GM18499 (cell line): ENCODE results near the gene ETS1.

Experiments
- ATAC-seq: cut with Tn5 transposase; IDR thresholded peaks from one replicate; pipeline ENCODE4 v1.9.1; 2021; ENCODE audit warnings: moderate number of reproducible peaks; ENCODE audit not compliant: insufficient read depth, unreplicated experiment

Gene ETS1

DNA sequence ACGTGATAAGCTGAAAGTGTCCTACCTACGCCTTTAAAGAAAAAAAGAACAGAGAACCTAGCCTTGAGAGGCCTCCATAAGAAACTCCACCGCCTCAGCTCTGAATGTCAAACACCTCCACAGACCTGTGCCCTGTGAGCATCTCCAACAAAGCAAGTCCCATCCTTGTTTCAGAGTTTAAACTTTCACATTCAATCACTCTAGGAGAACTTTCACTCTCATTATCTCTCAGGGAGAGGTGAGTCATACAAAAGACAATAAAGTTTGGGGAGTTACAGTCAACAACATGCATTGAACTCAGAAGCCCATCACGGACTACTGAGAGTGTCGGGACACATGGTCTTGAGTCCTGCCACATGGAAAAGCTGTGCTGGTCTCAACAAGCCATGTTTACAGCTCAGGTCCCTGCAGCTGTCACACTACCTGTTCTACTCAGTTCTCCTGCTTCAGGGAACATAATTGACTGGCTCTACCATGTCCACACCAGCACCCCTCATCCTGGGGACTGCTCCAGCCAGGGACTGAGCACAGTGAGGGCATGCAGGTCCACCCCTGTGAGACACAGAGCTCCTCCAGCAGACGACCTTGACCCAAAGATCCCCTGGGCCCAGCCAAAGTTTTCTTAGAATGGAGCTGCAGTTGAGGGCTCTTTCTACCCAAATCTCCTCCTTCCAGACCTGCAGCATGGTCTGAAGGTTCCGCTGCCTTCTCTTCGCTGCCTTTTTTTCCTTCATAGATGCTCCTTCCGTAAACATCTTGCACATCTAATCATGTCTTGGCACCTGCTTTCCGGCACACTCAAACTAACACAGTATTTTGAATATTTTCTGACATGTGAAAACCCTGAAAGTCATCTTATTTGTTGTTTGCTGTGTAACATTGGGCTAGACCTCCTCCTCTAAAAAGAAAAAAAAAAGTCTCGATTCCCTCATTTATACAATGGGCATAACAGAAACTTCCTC is 114.9 kb downstream of the ETS1 start:
- peak; percentile 47 for ATAC-seq

DNA sequence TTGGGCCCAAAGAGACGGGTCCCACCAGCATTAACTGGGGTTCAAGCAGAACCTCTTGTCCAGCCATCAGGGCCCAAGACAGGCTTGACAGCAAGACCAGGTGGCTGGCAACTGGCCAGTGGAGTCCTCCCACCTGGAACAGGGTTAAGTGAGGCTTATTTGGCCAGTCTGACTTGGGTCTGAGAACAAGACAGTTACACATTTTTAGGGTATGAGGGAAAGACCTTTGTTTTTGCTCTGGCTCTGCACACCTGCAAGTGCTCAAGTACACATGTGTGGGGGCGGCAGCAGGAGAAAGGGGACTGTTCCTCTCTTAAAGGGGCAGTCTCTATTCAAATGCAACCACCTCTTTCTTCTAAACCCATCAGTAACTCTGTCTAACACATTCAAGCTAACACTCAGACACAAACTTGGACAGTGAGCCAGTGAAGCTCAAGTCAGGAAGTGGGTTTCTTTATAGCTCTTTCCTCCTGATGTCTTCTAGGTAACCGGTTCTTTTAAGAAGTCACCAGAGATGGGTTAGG is 116.2 kb downstream of the ETS1 start:
- ATAC-seq, result peak; percentile 36

DNA sequence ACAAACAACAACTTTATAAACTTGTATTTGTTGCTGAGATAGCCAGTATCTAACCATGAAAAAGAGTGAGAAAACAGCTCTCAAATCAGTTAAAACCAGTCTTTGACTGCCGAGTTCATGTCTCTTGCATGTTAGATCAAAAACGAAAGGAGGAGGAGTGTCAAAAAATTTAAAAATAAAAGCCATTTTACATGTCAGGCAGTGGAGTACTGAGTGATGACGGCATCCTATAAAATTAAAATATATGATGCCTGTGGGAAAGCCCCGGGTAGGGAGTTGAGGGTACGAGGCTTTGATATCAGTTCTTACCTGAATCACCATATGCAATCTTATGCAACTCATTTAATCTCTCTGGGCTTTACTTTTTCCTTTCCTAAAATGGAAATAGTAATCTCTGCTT is 117.3 kb downstream of the ETS1 start:
- ATAC-seq, result no peak

DNA sequence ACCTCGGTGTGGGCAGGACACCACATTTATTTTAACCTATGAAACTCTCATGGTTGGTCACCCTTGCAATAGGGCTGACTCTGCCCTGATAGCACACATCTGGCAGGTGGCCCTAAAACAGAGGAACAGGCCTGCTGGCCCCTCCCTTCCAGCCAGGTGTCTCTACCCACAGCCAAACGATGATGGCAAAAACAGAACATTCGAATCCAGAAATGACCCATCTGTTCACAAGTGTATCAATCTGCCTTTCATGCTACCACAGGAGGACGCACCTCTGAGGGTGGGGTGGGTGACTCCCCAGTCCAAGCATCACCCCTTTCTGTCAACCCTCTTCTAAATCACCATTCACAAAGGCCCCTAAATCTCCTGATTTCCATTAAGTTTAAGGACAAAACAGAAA is 118.1 kb downstream of the ETS1 start:
- ATAC-seq, result peak; percentile 32

DNA sequence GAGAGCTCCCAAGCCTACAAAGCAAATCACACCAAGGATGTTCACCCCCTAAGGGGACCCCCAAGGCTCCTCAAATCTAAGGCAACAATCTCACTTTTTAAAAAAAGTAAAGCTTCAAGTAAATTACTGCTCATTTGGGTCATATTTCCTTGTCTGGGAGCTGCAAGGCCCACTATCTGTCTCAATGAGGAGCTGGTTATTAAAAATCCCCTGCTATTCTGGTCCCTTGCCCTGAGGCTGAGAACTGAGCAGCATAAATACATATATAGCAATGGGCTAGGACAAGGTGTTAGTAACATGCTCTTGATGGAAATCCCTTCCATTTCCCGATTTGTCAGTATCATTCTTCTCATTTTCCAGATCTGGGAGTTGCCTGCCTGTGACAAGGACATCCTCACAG is 119.2 kb downstream of the ETS1 start:
- ATAC-seq, result no peak

DNA sequence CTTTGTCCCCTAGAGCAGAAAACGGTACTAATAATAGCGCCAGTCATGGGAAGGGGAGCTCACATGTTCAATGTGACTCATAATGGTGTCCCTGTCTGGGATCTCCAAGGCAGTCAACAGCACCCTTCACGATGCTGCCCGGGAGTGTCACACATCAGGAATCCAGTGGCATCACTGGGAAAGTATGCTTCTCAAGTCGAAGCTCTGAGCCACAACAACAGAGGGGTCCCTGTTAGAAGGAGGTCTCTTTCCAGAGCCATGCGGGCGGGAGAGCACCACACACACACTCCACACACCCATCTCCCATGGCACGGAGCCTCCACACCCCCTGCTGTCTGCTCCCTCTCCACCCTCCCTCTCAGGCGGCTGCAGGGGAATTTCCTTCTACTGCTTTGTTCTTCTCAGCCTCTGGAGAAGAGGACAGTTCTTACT is 119.7 kb downstream of the ETS1 start:
- ATAC-seq, result no peak

DNA sequence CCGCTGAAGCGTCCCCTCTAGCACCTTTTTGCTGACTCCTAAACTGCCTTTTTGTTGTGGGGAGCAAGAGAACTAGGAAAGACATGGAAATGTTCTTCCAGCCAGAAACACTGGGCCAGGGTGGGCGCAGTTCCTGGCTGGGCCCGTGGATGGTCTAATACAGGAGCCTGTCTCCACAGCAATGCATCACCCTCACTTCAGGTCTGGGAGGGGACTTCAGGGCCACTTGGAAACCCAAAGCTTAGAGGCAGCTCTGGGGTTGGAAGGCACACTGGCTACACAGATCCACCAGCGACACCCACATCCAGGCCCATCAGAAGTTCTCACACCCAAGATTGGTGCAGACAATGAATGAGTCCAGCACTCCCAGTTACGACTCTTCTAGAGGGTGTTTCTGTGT is 120.3 kb downstream of the ETS1 start:
- no peak for ATAC-seq

DNA sequence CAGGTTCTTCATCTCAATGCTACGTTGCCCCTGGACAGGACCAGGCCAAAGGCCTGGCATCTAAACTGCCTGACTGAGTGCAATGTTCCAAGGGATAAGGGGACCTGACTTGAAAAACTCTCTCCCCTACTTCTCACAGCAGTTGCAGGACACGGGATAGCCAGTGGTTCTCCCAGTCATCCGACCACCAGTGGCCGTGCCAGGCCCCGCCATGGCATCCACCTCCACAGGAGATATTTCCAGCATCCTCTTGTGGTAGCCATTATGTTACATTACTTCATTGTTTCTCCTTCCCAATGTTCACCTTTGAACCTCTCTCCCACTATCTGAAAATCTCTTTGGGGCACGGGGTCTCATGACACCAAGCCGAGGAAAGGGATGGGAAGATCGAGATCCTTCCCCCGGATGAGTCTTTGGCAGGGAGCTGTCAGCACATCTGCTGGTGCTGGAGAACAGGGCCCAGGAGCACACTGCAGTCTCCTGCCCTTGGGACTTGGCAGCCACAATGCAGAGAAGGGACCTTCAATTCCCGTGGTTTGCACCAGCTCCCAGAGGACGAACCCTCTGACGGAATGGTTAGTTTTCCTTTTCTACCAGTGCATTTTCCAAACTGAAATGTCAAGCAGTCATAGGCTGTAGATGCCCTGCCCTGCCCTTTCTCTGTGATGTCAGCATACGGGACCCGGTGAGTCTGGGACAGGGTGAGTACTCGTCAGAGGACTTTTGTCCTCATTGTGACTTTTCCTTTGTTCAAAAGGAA is 121.2 kb downstream of the ETS1 start:
- ATAC-seq, result no peak

DNA sequence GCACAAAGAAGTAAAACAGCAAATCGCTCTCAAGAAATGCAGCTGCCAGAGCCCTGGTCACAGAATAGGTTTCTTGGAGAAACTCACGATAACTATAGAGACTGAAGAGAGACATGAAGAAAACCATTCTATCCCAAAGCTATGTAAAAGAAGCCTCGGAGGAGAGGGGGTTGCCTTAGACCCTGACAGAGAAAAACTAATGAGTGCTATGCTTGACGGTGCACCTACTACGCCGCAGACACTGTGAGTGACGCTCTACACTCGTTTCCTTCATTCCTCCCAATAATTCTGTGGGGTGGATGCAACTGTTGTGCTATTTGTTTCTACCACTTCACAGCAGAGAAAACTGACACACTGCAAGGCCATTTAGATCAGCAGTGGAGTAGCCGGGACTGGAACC is 121.8 kb downstream of the ETS1 start:
- no peak for ATAC-seq

DNA sequence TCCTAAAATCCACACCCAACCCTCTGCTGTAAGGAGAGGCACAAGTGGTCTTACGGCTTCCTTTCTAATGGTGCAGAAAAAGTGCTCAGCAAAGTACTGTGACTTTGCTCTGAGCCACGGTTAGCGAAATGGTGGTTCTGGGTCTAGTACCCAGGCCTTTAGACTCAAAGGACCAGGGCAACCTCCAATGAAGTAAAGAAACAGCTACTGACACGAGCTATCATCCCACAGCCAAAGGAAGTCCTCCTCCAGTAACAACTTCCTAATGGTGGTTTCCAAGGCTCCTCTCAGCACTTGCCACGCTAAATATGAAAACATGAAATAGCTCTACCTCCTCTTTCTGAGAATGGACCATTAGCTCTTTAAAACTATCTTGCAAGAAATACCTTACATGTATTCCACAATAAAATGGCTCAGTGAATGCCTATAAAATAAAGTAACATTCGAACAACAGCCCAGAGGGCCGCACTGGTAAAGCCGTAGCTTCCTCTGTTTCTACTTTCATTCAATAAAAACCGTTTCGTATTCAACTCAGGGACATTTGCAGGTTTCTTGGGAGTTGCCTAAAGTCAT is 122.4 kb downstream of the ETS1 start:
- ATAC-seq, result no peak

DNA sequence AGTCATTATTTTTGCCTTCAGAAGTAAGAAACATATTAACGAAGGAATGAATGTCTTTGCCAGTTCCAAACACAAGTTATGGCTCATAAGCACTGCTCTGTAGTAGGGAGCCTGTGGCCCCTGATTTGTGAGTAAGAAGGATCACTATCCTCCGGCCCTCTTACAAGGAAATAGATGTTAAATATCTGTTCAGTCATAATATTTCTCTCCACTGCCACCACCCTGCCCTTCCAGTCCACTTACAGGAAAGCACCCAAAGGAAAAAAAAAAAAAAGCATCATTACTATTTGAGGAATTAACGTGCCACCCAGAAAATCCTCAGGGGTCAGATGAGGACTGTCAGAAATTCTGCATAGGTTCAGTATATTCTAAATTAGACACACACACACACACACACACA is 123.4 kb downstream of the ETS1 start:
- ATAC-seq, result no peak

DNA sequence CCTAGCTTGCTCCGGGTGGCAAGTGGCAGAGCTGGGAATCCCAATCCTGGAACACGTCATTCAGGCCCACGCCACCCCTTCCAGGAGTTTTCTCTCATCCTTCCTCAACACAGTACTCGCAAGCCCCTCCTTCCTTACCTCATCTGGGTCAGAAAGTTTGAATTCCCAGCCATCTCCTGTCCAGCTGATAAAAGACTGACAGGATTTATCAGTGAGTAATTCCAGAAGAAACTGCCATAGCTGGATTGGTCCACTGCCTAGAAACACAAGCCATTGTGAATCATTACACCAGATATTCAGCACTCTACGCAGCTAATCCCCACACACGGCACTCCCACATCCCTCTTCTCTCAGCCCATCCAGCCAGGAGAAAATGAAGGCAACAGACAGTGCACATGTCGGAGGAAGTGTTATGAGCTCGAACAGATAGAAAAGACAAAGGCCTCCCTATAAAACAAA is 124.0 kb downstream of the ETS1 start:
- ATAC-seq, result no peak

DNA sequence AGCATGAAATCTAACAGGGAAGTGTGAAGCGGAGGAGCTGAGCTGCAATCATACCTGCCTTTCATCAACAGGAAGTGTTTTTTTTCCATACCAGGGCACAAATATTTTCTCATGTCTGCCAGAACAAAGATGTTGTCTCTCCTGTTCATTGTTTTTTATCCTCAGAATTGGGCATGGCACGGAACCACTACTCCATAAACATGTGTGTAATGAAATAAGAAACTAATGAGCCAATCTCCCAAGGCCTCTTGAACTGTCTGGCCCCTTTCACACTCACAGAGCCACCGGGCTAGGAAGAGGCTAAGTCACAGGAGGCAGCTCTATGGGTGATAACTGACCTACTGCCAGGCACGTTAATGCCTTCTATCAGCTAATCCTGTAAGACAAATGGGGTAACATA is 124.4 kb downstream of the ETS1 start:
- no peak for ATAC-seq

DNA sequence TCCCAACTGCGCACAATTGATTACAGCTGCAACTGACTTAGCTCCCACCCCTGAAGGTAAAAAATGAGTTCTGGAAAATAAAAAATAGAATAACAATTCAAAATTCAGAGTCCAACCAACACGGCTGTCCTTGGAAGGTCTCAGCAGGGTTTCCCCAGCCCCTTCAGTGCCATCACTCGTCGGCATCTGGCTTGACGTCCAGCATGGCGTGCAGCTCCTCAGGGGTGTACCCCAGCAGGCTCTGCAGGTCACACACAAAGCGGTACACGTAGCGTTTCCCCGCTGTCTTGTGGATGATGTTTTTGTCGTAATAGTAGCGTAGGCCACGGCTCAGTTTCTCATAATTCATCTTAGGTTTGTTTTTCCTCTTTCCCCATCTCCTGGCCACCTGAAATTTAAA is 125.2 kb downstream of the ETS1 start:
- ATAC-seq, result no peak

DNA sequence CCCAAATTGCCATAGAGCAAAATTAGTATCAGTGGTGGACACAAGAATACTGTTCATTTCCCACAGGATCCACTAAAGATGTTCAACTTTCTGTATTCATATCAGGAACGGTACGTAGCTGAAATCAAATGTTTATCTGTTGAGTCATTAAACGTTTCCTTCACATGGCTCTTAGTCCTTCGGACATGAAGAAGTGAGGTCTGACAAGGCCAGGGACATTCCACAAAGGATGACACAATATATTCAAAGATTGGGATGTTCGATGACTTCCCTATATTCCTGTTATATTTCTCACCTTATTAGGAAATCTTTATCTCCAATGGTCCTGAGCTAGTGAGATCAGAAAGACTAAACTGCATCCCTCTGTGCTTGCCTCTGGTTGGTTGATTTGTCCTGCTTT is 129.0 kb downstream of the ETS1 start:
- no peak for ATAC-seq

DNA sequence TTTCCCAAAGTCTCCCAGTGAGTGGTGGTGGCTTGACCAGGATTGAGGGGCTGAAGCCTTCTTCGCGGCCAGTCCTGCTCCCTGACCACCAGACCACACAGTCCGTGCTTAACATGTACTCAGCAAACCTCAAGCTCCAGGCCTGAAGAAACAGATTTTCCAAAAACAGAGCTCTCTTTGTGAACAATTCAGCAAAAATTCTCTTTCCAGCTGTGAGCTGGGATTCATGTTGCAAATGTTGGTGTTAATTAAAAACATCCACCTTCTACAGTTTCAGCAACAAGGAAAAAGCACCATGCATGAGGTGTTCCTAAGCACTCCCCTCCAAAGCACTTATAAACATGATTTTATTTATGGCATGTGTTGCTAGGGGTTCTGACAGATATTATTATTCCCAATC is 129.5 kb downstream of the ETS1 start:
- no peak for ATAC-seq

DNA sequence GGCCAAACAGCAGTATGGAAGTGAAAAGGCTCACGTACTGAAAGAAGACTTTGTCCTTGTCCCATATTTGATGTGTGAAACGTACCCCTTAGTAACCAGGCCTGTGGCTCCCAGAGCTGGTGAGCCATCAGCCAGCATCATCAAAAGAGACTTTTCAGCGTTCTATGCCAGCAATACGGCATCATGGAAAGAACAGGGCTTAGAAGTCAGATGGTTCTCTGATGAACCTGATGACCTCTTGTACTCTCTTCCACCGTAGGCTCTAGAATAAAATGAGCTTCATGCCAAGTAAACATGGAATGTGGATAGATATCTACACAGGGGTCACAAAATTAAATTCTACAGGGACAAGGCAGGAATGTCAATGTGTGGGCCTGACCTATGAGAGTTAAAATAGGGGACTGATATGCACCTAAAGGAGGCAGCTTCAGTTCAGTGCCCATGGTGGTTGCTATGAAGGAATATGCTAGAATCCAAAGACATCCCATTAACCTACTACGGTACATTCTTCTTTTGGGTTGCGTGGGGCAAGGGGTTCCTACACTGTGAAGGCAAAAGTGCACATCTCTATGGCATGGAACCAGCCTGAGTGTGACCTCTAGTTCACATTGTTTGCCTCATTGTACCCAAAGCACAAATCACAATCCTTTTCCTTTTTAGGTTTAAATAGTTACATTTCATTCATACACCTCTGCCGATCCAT is 130.6 kb downstream of the ETS1 start:
- no peak for ATAC-seq

DNA sequence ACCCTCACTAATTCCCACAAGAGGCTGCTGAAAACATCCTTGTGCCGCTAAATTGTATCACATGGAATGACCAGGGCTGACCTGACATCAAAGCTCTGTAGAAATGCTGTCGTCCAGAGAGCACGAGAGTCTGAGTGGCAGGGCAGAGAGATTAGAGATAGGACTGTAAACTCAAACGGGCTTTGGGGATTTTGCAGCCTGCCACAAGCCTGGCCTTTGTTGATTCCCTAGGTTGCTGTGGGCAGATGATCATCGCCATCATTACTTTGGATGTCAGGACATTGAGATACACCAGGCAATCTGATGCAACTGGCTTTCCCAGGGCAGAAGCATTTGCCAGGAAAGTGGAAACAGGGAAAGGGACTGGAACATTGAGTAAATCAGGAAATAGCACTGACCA is 131.6 kb downstream of the ETS1 start:
- no peak for ATAC-seq

DNA sequence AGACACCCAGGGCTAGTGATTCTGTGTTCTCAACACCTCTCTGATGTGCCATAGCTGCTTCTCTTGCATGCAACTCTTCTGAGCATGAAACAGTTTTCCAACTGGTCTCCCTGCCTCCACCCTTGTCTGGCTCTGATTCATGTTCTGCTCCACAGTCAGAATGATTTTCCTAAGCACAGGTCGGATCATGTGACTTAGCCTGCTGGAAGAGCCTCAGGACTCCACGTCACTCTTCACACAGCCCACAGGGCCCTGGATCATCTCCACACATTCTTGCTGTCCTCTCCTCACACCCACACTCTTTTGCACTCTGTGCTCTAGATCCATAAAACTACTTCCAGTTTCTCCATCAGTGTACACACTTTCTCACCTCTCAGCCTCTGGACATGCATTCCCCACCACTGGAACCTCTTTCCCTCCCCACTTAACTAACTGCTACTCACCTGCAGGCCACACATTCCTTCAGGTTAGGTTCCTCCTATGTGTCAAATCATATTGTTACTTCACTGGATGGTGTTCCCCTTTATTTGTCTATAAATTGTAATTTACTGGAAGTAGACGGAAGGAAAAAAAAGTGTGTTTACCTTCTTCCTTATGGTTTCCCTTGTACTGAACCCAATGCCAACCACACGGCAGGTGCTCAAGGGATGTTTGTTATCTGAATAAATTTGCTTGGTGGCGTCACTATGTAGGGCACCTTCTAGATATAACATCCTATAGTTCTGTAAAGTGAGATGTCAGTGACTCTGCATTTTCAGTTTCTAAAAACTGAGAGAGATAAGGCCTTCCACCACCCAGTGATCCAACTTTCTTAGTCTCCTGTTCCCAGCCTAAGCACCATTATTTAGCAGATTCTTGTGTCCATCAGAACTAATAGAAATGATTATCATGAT is 133.7 kb downstream of the ETS1 start:
- no peak for ATAC-seq
